ENCODE results near the gene ANK3.
"Not testable (repeated sequence)": the region's sequence is repeated elsewhere in the genome, so short reads cannot be mapped to it uniquely, and the experiment has no call there.

ANK3 gene

DNA sequence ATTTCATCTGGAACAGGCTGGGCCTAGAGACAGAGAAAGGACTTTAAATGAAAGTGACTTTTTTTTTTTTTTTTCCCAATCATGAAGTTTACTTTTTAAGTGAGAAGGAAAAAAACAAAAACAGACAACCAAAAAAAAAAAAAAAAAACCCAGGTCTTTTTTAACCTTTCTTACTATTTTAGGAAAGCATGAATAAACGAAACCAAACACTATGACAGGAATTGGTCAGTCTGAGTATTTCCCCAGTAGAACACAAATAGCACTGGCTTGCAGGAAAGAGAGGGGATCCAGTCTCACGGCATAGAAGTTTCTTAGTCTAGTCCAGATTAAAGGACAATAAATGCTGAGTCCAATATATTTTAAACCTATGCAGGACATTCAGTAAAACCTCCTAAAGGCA lies 302.8 kb downstream of the ANK3 start:
- DNase-seq (ENCODE audit: low spot score) = no peak

GRCh38 chr10:60086421-60086820 lies 303.3 kb downstream of the ANK3 start:
- DNase-seq (ENCODE audit: low spot score) = no peak

- DNase-seq (ENCODE audit: low spot score) = no peak
Measured at GRCh38 chr10:60082744-60083344, 306.8 kb downstream of the ANK3 start.

- DNase-seq (ENCODE audit: low spot score) = no peak
Measured at GRCh38 chr10:60082341-60082740, 307.3 kb downstream of the ANK3 start.

DNA sequence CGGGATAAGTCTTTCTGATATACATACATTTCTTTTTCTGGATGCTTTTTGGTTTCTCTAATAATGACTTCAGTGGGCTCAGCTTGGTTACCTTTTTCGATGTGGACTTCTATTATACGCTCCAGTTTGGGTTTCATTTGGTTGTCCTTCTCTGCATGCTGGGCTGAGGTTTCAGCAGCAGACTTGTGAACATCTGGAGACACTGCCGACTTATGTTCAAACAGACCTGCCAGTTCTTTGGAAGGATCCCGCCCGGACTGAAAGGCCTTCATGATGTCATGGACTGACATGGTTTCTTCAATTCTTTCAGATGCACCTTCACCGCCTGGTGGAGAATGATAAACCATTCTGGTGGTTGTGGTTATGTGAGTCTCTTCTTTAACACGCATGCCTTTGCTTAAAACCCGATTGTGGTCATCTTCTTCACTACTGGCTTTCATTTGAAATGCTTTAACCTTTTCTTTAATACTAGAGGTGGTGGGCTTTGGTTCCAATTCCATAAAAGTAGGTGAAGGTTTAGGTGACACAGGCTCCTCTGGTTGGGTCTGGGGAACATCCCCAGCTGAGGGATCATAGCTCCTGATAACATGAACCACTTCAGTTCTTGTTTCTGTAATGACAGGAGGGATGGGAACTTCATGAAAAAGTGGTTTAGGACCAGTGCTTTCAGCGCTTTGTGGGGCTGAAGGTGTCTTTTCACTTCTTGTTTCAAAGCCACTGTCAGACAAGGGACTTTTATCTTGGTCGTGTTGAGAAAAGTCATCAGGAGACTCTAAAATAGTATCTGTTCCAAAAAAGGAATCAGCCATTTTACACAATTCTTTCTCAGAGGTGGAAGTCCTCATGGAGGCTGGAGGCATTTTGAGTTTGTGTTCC lies 315.7 kb downstream of the ANK3 start:
- DNase-seq (ENCODE audit: low spot score) = no peak

GRCh38 chr10:60073397-60073780 lies 316.3 kb downstream of the ANK3 start:
- no peak for DNase-seq (ENCODE audit: low spot score)

DNA sequence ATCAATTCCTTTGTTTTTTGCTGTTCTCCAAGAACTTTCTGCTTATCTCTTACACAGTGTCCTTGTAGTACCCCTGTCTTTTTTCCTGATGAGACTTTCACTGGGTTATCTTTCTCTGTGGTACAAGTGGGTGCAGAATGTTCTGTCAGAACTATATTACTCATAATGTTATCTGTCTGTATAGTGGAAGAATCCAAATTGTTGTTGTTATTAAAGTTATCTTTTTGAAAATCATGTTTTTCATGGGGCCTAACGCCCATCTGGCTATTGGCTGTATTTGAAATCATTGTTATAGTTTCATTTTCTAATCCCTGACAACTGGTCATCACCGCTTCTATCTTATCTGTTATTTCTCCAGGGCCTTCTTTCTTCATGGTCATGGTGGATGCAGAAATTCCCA lies 320.4 kb downstream of the ANK3 start:
- no peak for DNase-seq (ENCODE audit: low spot score)

- no peak for DNase-seq (ENCODE audit: low spot score)
Measured at GRCh38 chr10:60050366-60050765, 339.3 kb downstream of the ANK3 start.

- DNase-seq (ENCODE audit: low spot score) = no peak
Measured at GRCh38 chr10:60048091-60048501, 341.6 kb downstream of the ANK3 start.

- no peak for DNase-seq (ENCODE audit: low spot score)
Measured at GRCh38 chr10:60045571-60045970, 344.1 kb downstream of the ANK3 start.

GRCh38 chr10:60044971-60045370 lies 344.7 kb downstream of the ANK3 start:
- no peak for DNase-seq (ENCODE audit: low spot score)

DNA sequence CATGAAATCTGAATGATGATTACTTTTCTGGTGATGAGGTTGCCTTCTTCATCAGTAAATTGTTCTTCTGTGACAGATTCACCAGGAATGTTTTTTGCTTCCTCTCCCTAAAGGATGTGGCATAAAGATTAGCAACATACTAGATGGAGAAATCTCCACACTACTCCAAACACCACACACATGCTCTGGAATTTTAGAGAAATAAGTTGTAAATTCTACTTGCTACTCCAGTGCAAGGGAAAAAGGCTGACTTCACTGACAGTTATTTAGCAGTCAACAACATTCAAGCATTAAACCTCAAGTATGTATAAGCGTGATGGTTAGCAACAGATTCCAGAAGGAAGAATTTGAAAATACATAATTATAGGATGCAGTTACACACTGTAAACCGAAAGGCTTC lies 345.4 kb downstream of the ANK3 start:
- DNase-seq (ENCODE audit: low spot score) = no peak

- DNase-seq (ENCODE audit: low spot score) = no peak
Measured at GRCh38 chr10:60043561-60044241, 346.0 kb downstream of the ANK3 start.

- DNase-seq (ENCODE audit: low spot score) = no peak
Measured at GRCh38 chr10:60042914-60043313, 346.8 kb downstream of the ANK3 start.

DNA sequence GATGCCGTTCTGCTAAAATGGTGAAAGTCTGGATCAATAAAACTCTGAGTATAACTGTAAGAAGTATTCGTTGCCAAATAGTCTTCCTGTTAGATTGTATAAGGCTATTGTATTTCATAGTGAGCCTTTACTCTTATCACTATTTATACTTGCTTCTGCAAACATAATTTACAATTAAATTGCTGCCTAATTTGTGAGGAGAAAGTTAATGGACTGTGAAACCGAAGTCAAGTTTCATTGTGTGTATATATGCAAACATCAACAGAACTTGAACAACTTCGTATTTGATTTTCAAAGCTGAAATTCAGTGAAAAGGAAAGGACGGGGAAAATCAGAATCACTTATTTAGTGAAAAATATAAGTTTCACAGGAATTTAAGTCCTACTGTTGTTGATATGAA lies 347.4 kb downstream of the ANK3 start:
- no peak for DNase-seq (ENCODE audit: low spot score)

- DNase-seq (ENCODE audit: low spot score) = no peak
Measured at GRCh38 chr10:60041489-60042133, 348.1 kb downstream of the ANK3 start.

DNA sequence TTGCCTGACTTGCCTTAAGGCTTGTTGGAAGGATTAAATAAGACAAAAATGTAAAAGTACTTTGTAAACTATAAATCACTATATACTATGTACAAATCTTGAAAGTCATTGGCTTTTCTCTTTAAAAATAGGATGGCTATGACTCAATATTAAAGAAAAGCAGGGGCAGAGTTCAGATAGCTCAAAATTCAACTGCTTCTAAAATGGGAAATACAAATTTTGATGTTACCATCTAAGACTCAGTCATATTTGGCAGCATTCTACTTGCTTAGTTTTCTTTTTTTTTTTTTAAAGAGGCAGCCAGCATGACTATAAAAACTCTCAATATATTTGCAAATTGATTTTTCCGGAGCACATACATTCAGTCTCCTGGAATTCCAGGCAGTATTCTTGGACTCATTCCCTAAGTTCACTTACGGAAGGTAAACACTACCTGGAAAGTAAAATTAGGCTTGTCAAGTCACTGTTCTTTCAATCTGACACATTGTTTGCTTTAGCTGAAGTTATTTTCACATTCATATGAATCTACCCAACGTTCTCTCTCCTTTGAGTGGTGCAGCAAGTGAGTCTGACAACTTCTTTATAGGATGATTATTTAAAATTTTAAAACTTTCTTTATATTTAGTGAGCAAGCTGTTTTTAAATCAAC lies 349.5 kb downstream of the ANK3 start:
- no peak for DNase-seq (ENCODE audit: low spot score)

DNA sequence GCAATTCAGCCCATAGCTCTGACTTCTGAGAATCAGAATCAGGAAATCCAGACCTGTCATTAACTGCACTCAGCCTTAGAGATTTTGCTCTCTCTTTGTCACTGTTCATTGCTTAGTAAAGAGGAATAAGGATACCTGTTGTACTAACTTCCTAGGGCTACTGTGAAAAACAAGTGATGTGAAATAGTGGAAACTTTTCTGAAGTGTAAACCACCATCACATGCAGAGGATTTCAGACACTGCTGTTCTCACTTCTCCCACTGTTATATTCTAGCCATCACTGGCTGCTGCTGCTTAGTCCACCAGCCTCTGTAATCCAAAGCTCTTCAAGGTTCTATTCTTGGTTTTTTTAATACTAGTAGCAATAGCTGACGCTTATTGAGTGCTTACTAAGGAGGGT lies 353.7 kb downstream of the ANK3 start:
- no peak for DNase-seq (ENCODE audit: low spot score)

GRCh38 chr10:60035375-60035774 lies 354.3 kb downstream of the ANK3 start:
- DNase-seq (ENCODE audit: low spot score) = not testable (repeated sequence)

DNA sequence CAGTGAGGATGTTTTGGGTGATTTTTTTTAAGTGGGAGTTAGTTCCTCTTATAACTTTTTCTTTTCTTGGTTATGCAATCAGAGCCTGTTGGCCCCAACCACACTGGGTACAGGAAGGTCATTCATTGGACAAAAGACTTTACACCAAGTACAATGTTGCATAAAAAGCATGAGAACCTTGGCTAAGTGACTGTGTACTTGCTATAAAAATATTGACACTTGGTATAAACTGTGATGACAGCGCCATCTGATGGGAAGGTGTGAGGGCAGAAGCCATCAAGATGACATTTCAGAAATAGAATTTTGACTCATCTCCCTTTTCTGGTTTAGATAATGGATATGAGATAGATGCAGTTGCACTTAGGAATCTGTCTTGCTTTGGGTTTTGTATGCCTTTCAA lies 357.0 kb downstream of the ANK3 start:
- DNase-seq (ENCODE audit: low spot score) = peak; percentile 34

GRCh38 chr10:60031664-60032063 lies 358.0 kb downstream of the ANK3 start:
- DNase-seq (ENCODE audit: low spot score) = peak; percentile 2

- no peak for DNase-seq (ENCODE audit: low spot score)
Measured at GRCh38 chr10:60031183-60031582, 358.5 kb downstream of the ANK3 start.

Data from CD4-positive, alpha-beta T cell treated with Interleukin-15 for 4 hours (primary cell).